Head of caudate nucleus (tissue), 42 donors: ENCODE results near the gene TNNI3K.

Experiments used
- DNase-seq, 42 donors: peaks; one replicate each; pipeline versions ENCODE4 v3.0.0 to v3.0.0-alpha.2; 2020 to 2021; ENCODE audit warnings: mixed read lengths in 7 of 42
- intact Hi-C: fragments of 100-400 bp; cut with DNase I; formaldehyde crosslinking; loops from one replicate; pipeline ENCODE4 v1.15.0; 2022

TNNI3K gene

DNA sequence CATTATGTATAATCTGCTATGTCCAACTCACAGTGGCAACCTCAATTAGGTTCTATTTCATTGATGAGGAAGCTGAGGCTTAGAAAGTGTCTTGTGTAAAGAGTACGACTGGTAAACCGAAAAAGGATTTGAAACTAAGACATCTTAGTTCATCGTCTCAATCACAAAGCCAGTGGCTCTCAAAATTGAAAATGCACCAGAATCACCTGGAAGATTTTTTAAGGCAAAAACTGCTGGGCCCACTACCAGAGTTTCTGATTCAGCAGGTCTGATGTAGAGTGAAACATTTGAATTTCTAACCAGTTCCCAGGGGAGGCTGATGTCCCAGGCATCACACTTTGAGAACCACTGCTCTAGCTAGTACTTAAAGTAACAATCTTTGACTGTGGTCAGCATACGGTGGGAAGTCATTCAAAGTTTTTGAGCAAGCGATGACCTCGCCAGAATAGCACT is 282.4 kb downstream of the TNNI3K start:
- DNase-seq, result no peak
- intact Hi-C loops, result no loop called here

- intact Hi-C loops, result no loop called here
- DNase-seq, result no peak
Observed at GRCh38 chr1:74522148-74522547, 287.0 kb downstream of the TNNI3K start.

- intact Hi-C loops, result no loop called here
- no peak for DNase-seq
Observed at GRCh38 chr1:74523873-74524480, 288.8 kb downstream of the TNNI3K start.

DNA sequence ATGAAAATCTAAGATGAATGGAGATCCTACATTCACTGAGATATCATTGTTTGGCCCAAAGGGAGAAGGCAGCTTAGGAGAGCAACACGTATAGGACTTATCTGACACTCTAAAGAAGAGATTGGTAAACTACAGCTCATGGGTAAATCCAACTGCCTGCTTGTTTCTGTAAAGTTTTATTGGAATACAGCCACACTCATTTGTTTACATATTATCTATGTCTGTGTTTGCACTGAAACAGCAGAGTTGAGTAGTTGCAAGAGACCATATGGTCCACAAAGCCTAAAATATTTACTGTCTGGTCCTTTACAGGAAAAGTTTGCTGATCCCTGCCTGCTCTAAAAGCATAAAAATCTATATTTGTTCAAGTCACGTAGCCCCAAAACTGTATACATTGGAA is 291.5 kb downstream of the TNNI3K start:
- intact Hi-C loops, result no loop called here

GRCh38 chr1:74528123-74528522 is 292.9 kb downstream of the TNNI3K start:
- intact Hi-C loops, result no loop called here
- DNase-seq, result no peak

More for the DNA sequence above, 291.5 kb downstream of the TNNI3K start:
- DNase-seq, result no peak

GRCh38 chr1:74530892-74531291 is 295.7 kb downstream of the TNNI3K start:
- DNase-seq, result no peak
- intact Hi-C loops, result no loop called here

- intact Hi-C loops, result no loop called here
Observed at GRCh38 chr1:74531796-74532195, 296.6 kb downstream of the TNNI3K start.

GRCh38 chr1:74534241-74534640 is 299.1 kb downstream of the TNNI3K start:
- intact Hi-C loops, result no loop called here
- DNase-seq, result no peak

More at GRCh38 chr1:74531796-74532195, 296.6 kb downstream of the TNNI3K start:
- DNase-seq, result no peak

- DNase-seq, result no peak
- intact Hi-C loops, result no loop called here
Observed at GRCh38 chr1:74545821-74546220, 310.6 kb downstream of the TNNI3K start.

DNA sequence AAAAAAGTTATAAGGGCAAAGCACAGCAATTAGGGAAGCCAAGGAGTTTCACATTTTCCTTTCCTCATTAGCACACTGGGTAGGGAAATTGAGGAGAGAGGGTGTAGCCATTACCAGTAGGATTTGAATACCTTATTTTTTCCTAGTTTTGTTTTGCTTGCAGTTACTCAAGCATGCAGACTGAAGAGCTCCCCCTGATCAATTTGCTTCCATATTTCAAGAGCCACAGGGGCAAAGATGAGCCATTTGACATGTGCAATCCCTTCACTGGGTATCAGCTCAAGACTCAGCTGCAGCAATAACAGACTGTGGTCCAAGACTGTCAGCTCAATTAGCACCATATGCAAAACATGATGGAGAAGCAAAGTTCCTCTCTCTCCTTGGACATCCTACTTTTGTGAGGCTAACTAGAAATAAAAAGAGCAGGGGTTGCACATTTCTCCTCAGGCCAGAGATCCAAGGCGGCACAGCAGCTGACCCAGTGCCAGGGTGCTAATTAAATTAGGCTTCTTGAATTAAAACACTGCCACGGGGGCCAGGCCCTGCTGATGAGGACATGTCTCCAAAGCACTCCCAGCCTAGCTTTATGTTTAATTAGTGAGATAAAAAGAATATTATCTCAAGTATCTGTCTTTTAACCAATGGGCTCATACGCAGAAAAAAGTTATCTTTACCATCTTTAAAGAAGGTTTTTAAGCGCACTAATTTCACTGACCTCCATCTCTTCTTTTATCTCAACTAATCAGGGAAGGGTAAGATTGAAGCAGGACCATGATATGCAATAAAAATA is 314.0 kb downstream of the TNNI3K start:
- DNase-seq, result no peak
- intact Hi-C loops, result no loop called here

DNA sequence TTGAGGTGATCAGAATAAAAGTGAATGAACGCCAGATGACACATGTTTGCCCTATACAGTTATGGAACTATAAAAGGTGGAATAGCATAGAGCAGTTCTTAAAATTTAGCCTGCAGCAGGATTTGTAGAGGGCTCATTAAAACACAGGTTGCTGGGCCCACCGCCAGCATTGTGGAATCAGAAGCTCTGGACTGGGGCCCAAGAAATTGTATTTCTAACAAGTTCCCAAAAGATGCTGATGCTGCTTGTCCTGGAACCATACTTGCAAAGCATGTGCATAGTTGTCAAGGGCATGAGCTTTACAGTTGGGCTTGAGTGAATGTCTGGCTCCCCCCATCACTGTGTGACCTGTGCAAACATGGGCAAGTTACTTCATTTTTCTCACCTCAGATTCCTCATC is 314.7 kb downstream of the TNNI3K start:
- no peak for DNase-seq
- intact Hi-C loops, result no loop called here

- no peak for DNase-seq
- intact Hi-C loops, result no loop called here
Observed at GRCh38 chr1:74570797-74571492, 335.8 kb downstream of the TNNI3K start.

DNA sequence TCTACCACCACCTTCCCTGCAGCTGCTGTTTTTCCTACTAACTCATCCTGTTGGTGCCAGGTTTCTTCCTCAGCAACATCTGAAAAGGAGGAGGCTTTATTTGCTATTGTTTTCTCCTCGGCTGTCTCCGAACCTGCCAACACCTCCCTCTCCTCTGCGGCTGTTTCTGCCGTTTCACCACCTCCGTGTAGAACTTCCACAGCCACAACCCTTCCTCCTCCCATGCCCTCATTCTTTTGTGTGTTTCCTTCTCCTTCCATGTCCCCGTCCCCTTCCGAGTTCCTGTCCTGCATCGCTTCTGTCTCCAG is 336.3 kb downstream of the TNNI3K start:
- DNase-seq, result no peak
- intact Hi-C loops, result no loop called here

DNA sequence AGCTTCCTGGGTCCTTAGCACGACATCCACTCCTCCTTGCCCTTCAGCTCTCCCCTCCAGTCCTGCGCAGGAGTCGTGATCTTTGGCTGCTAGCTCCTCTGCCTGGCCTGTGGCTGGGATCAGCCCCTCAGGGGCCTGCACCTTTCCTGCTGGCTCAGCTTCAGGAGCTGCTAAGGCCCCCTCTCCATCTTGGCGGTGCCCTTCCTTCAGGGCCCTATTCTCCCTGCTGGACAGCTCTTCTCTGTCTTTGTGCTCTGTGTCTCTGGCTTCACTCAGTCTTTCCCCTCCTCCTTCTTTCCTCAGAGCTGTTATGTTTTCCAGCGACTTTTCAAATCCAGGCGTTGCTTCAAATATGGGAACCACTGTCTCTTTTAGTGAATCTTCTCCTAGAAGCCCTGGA is 336.7 kb downstream of the TNNI3K start:
- DNase-seq, result no peak
- intact Hi-C loops, result no loop called here

GRCh38 chr1:74578101-74578500 is 342.9 kb downstream of the TNNI3K start:
- intact Hi-C loops, result no loop called here
- no peak for DNase-seq

DNA sequence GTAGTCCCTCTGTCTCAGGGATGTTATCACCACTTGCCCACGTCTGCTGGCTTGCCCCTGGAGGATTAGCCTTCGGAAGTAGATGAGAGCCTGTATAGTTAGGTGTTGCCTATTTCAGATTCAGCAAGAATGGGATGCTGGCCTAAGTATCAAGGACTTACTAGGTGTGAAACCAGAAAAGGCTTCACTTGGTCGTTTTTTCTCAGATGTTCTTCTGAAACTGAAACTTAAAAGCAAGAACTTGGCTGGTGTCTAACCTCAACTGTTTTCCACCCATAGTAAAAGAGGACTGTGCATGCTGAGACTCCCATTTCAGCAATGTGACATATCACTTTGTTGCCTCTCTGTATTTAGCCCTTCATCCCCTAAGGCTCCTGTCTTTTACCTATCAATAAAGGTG is 344.2 kb downstream of the TNNI3K start:
- DNase-seq, result no peak
- intact Hi-C loops, result no loop called here

- DNase-seq, result no peak
- intact Hi-C loops, result no loop called here
Observed at GRCh38 chr1:74583397-74583796, 348.2 kb downstream of the TNNI3K start.

DNA sequence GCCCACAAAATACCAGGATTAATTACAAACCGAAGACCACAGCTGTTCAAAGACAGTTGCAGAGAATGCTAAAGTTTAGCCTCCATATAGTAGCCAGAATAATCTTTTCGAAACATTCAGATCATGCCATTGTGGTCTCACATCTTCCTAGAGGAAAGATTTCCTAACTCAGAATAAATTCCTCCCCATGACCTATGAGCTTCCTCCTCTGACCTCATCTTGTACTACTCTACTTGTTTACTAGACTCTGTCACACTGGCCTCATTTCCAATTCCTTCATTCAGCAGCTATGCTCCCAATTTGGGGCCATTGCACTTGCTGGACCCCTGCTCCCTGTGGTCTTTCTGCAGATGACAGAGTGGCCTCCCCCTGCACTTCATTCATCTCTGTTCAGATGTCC is 349.0 kb downstream of the TNNI3K start:
- intact Hi-C loops, result no loop called here
- DNase-seq, result no peak

DNA sequence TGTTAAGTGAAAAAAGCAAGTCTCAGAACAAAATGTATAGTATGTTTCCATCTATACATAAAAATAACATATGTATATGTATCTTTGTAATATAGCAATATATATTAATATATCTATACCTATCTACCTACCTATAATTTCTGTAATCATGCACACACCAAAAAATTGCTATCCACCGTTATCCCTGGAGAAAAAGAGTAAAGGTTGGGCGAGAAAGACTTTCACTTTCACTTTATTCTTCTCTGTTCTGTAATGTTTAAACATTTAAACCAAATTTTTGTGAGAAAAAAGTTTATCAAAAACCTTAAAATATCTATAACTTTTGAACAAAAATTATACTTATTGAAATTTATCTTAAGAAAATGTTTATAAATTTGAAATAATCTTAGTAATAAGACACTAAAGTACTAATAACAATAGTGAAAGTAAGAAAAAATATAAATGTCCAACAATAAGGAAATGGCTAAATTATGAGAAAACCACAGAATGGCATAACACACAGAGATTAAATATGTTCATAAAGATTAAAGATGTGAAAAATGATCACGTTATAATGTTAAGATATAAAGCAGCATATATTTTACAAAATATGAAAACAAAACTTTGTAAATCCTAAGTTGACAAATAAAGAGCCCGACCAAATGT is 351.2 kb downstream of the TNNI3K start:
- no peak for DNase-seq
- intact Hi-C loops, result no loop called here

- intact Hi-C loops, result no loop called here
- no peak for DNase-seq
Observed at GRCh38 chr1:74587888-74588287, 352.7 kb downstream of the TNNI3K start.
